Measurements from ENCODE around the gene C1S.
A peak's percentile ranks its signal among the peaks of the same experiment; 100 is the strongest.

The C1S gene

DNA sequence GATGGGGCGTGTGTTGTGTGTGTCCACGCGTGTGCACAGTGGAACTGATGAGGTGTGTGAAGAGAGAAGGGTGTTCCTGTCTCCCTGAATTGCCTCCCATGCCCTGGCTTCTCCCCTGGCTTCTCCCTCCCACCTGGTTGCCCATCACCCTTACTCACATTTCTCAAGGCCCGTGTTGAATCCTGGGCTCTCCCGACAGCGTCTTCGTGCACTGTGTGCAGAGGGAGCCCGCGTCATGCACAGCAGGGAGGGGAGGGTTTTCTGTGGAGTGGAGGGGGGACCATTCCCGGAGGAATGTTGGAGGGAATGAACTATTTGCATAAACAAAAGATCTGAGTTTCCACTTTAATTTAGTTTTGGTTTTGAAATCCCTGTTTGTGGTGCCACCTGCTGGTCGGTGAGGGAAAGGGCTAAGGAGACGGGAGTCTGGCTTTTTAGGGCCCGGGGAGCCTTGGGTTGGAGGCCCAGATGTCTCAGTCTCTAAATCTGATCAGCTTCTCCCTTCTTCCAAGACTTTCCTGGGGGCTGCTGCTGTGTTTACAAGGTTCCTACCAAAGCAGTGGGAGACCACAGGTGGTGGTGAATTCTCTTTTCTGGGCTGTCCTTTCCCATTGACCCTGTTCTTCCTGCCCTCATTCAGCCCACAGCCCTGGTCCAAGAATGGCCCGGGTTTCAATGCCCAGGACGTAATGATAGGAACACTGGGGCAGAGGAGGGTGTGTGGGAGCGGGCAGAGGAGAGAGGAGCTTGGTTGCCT is 31.9 kb downstream of the C1S start, which contains the start of gene C1R:
Gene C1R (minus strand): TSS at position 217 of the 757 bp plus-strand sequence. CDS start 57 bp downstream, at position 160.
- Histone ChIP-seq H3K23ac (ENCODE audit: low read length) (no peak within 1 kb of the TSS), H4K91ac (ENCODE audit: low read depth, low read length) (no peak within 1 kb of the TSS), H3K4ac (ENCODE audit: low read depth, low read length) (no peak within 1 kb of the TSS), H2AFZ (ENCODE audit: insufficient read depth, low read length, poor library complexity) (no peak within 1 kb of the TSS), H2AK5ac (ENCODE audit: low read length) (no peak within 1 kb of the TSS), H3K27me3 (ENCODE audit: insufficient read depth, low read length) (no peaks in the 10 kb centered on the region), H3K9ac (ENCODE audit: low read length) (no peak within 1 kb of the TSS), H4K8ac (ENCODE audit: low read depth, low read length) (peak within 1 kb of the TSS; percentile 23), H3K4me3 (ENCODE audit: low read depth, low read length) (no peak within 1 kb of the TSS), H3K18ac (ENCODE audit: low read length) (no peak within 1 kb of the TSS), H3K79me2 (ENCODE audit: control insufficient read depth, insufficient read depth, low read length, poor library complexity) (no peaks in the 10 kb centered on the region), H3K4me2 (ENCODE audit: low read length) (peak within 1 kb of the TSS; percentile 59), H3K9me3 (ENCODE audit: insufficient read depth, low read depth, low read length) (no peaks in the 10 kb centered on the region), H3K4me1 (ENCODE audit: control insufficient read depth in 1 of 2, insufficient read depth in 2 of 2, low read length in 2 of 2) (no peaks in the 10 kb centered on the region), H3K79me1 (ENCODE audit: low read length) (no peaks in the 10 kb centered on the region), H2BK5ac (ENCODE audit: low read depth, low read length, poor library complexity) (no peak within 1 kb of the TSS), H4K12ac (ENCODE audit: low read depth, low read length) (no peak within 1 kb of the TSS), H2BK120ac (ENCODE audit: insufficient read depth, low read length, poor library complexity) (no peak within 1 kb of the TSS), H3K27ac (ENCODE audit: low read depth, low read length) (no peak within 1 kb of the TSS), H3K14ac (ENCODE audit: low read length) (no peak within 1 kb of the TSS), H3K36me3 (ENCODE audit: control insufficient read depth in 1 of 2, insufficient read depth in 2 of 2, low read length in 2 of 2) (peaks cover 0 to under 1% of the 10 kb centered on the region in 2 experiments), H2BK12ac (ENCODE audit: low read length) (no peak within 1 kb of the TSS)
- no CpG with 5 or more reads among the region's 16 CpGs for WGBS (ENCODE audit: extremely low coverage, insufficient coverage, insufficient read length)
- peak; percentile 17 to 72 for DNase-seq

- Histone ChIP-seq H3K14ac (ENCODE audit: low read length) (no peak overlapping the region), H3K4me1 (ENCODE audit: control insufficient read depth in 1 of 2, insufficient read depth in 2 of 2, low read length in 2 of 2) (no peaks in the 10 kb centered on the region), H4K8ac (ENCODE audit: low read depth, low read length) (no peak overlapping the region), H3K9me3 (ENCODE audit: insufficient read depth, low read depth, low read length) (no peaks in the 10 kb centered on the region), H3K9ac (ENCODE audit: low read length) (no peak overlapping the region), H3K36me3 (ENCODE audit: control insufficient read depth in 1 of 2, insufficient read depth in 2 of 2, low read length in 2 of 2) (peaks cover 2% of the 10 kb centered on the region in 2 experiments), H3K79me2 (ENCODE audit: control insufficient read depth, insufficient read depth, low read length, poor library complexity) (no peaks in the 10 kb centered on the region), H2AFZ (ENCODE audit: insufficient read depth, low read length, poor library complexity) (no peak overlapping the region), H4K12ac (ENCODE audit: low read depth, low read length) (no peak overlapping the region), H3K4me2 (ENCODE audit: low read length) (no peak overlapping the region), H2BK5ac (ENCODE audit: low read depth, low read length, poor library complexity) (no peak overlapping the region), H3K27ac (ENCODE audit: low read depth, low read length) (no peak overlapping the region), H3K4me3 (ENCODE audit: low read depth, low read length) (no peak overlapping the region), H3K23ac (ENCODE audit: low read length) (no peak overlapping the region), H2BK12ac (ENCODE audit: low read length) (no peak overlapping the region), H3K4ac (ENCODE audit: low read depth, low read length) (no peak overlapping the region), H2AK5ac (ENCODE audit: low read length) (no peak overlapping the region), H2BK120ac (ENCODE audit: insufficient read depth, low read length, poor library complexity) (no peak overlapping the region), H3K27me3 (ENCODE audit: insufficient read depth, low read length) (no peaks in the 10 kb centered on the region), H3K18ac (ENCODE audit: low read length) (no peak overlapping the region), H4K91ac (ENCODE audit: low read depth, low read length) (no peak overlapping the region), H3K79me1 (ENCODE audit: low read length) (no peaks in the 10 kb centered on the region)
- WGBS (ENCODE audit: extremely low coverage, insufficient coverage, insufficient read length): no CpG with 5 or more reads among the region's 8 CpGs
- no peak for DNase-seq
These were observed 32.5 kb downstream of the C1S start for GRCh38 chr12:7092986-7093460.

DNA sequence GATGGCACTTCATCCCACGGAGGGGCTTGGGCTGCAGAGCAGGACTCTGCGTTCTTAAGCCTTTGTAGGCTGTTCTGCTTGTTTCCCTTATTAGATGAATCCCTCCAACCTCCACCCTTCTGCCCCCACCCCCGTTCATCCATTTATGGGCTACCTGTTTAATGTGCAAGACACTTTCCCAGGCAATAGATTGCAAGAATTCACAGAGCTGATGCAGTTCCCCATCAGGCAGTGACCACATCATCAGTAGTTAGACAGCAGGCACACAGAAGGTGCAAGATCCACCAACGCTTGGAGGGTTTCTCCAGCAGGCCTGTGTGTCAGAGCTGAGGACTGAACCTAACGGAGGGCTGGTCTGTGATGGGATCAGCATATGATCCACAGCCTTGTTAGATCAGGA is 33.0 kb downstream of the C1S start:
- Histone ChIP-seq H2BK5ac (ENCODE audit: low read depth, low read length, poor library complexity) (no peak overlapping the region), H4K12ac (ENCODE audit: low read depth, low read length) (no peak overlapping the region), H2BK120ac (ENCODE audit: insufficient read depth, low read length, poor library complexity) (no peak overlapping the region), H3K27ac (ENCODE audit: low read depth, low read length) (no peak overlapping the region), H3K4me2 (ENCODE audit: low read length) (no peak overlapping the region), H2AK5ac (ENCODE audit: low read length) (no peak overlapping the region), H3K27me3 (ENCODE audit: insufficient read depth, low read length) (no peaks in the 10 kb centered on the region), H2AFZ (ENCODE audit: insufficient read depth, low read length, poor library complexity) (no peak overlapping the region), H4K8ac (ENCODE audit: low read depth, low read length) (no peak overlapping the region), H3K18ac (ENCODE audit: low read length) (no peak overlapping the region), H3K36me3 (ENCODE audit: control insufficient read depth in 1 of 2, insufficient read depth in 2 of 2, low read length in 2 of 2) (peaks cover 2% of the 10 kb centered on the region in 2 experiments), H3K14ac (ENCODE audit: low read length) (no peak overlapping the region), H3K4ac (ENCODE audit: low read depth, low read length) (no peak overlapping the region), H3K9me3 (ENCODE audit: insufficient read depth, low read depth, low read length) (no peaks in the 10 kb centered on the region), H2BK12ac (ENCODE audit: low read length) (no peak overlapping the region), H3K23ac (ENCODE audit: low read length) (no peak overlapping the region), H3K4me1 (ENCODE audit: control insufficient read depth in 1 of 2, insufficient read depth in 2 of 2, low read length in 2 of 2) (no peaks in the 10 kb centered on the region), H3K79me1 (ENCODE audit: low read length) (no peaks in the 10 kb centered on the region), H3K9ac (ENCODE audit: low read length) (no peak overlapping the region), H3K4me3 (ENCODE audit: low read depth, low read length) (no peak overlapping the region), H3K79me2 (ENCODE audit: control insufficient read depth, insufficient read depth, low read length, poor library complexity) (no peaks in the 10 kb centered on the region), H4K91ac (ENCODE audit: low read depth, low read length) (no peak overlapping the region)
- DNase-seq: no peak
- no CpG with 5 or more reads among the region's 5 CpGs for WGBS (ENCODE audit: extremely low coverage, insufficient coverage, insufficient read length)

GRCh38 chr12:7093892-7094291 is 33.4 kb downstream of the C1S start:
- Histone ChIP-seq H2BK5ac (ENCODE audit: low read depth, low read length, poor library complexity) (no peak overlapping the region), H2BK120ac (ENCODE audit: insufficient read depth, low read length, poor library complexity) (no peak overlapping the region), H3K23ac (ENCODE audit: low read length) (no peak overlapping the region), H4K91ac (ENCODE audit: low read depth, low read length) (no peak overlapping the region), H3K79me2 (ENCODE audit: control insufficient read depth, insufficient read depth, low read length, poor library complexity) (no peaks in the 10 kb centered on the region), H3K9me3 (ENCODE audit: insufficient read depth, low read depth, low read length) (no peaks in the 10 kb centered on the region), H3K9ac (ENCODE audit: low read length) (no peak overlapping the region), H2AK5ac (ENCODE audit: low read length) (no peak overlapping the region), H3K27ac (ENCODE audit: low read depth, low read length) (no peak overlapping the region), H3K18ac (ENCODE audit: low read length) (no peak overlapping the region), H3K4me3 (ENCODE audit: low read depth, low read length) (no peak overlapping the region), H2AFZ (ENCODE audit: insufficient read depth, low read length, poor library complexity) (no peak overlapping the region), H3K79me1 (ENCODE audit: low read length) (no peaks in the 10 kb centered on the region), H3K4ac (ENCODE audit: low read depth, low read length) (no peak overlapping the region), H3K27me3 (ENCODE audit: insufficient read depth, low read length) (no peaks in the 10 kb centered on the region), H3K4me1 (ENCODE audit: control insufficient read depth in 1 of 2, insufficient read depth in 2 of 2, low read length in 2 of 2) (no peaks in the 10 kb centered on the region), H2BK12ac (ENCODE audit: low read length) (no peak overlapping the region), H3K14ac (ENCODE audit: low read length) (no peak overlapping the region), H4K12ac (ENCODE audit: low read depth, low read length) (no peak overlapping the region), H4K8ac (ENCODE audit: low read depth, low read length) (no peak overlapping the region), H3K36me3 (ENCODE audit: control insufficient read depth in 1 of 2, insufficient read depth in 2 of 2, low read length in 2 of 2) (peaks cover 2% of the 10 kb centered on the region in 2 experiments), H3K4me2 (ENCODE audit: low read length) (no peak overlapping the region)
- DNase-seq: no peak
- no CpG with 5 or more reads among the region's 10 CpGs for WGBS (ENCODE audit: extremely low coverage, insufficient coverage, insufficient read length)
